HG03175 (cell line): ENCODE data around the gene FOXG1.
A peak's percentile ranks its signal among the peaks of the same experiment; 100 is the strongest.

ENCODE experiments used
- ATAC-seq: cut with Tn5 transposase; IDR thresholded peaks from one replicate; pipeline ENCODE4 v1.9.1; 2021; ENCODE audit warnings: mild to moderate bottlenecking, moderate library complexity; ENCODE audit not compliant: unreplicated experiment

Gene FOXG1

GRCh38 chr14:28766469-28766955, at the start of gene FOXG1:
Gene FOXG1 (plus strand): TSS chr14:28766787. CDS start chr14:28767280, 493 bp downstream.
- no peak for ATAC-seq

- ATAC-seq, result no peak
Observed at GRCh38 chr14:28719130-28719529, 47.5 kb upstream of the FOXG1 start.

GRCh38 chr14:28731358-28731757, 35.2 kb upstream of the FOXG1 start:
- no peak for ATAC-seq

- no peak for ATAC-seq
Observed at GRCh38 chr14:28742171-28742846, 24.3 kb upstream of the FOXG1 start.

GRCh38 chr14:28744126-28744525, 22.5 kb upstream of the FOXG1 start:
- ATAC-seq, result no peak

- no peak for ATAC-seq
Observed at GRCh38 chr14:28745176-28745575, 21.4 kb upstream of the FOXG1 start.

GRCh38 chr14:28746247-28746646, 20.3 kb upstream of the FOXG1 start:
- no peak for ATAC-seq

GRCh38 chr14:28751467-28752058, 15.0 kb upstream of the FOXG1 start:
- ATAC-seq, result peak; percentile 71

GRCh38 chr14:28754209-28754985, 12.2 kb upstream of the FOXG1 start:
- no peak for ATAC-seq

GRCh38 chr14:28755198-28755815, 11.3 kb upstream of the FOXG1 start:
- no peak for ATAC-seq

GRCh38 chr14:28755884-28756268, 10.7 kb upstream of the FOXG1 start:
- ATAC-seq, result no peak

GRCh38 chr14:28756269-28756883, 10.2 kb upstream of the FOXG1 start:
- ATAC-seq, result no peak

GRCh38 chr14:28756884-28757570, 9.6 kb upstream of the FOXG1 start:
- ATAC-seq, result no peak

- ATAC-seq, result no peak
Observed at GRCh38 chr14:28757786-28758185, 8.8 kb upstream of the FOXG1 start.

- no peak for ATAC-seq
Observed at GRCh38 chr14:28758253-28758884, 8.2 kb upstream of the FOXG1 start.

GRCh38 chr14:28758885-28759652, 7.5 kb upstream of the FOXG1 start:
- no peak for ATAC-seq

- no peak for ATAC-seq
Observed at GRCh38 chr14:28759653-28760313, 6.8 kb upstream of the FOXG1 start.

GRCh38 chr14:28760431-28760996, 6.1 kb upstream of the FOXG1 start:
- ATAC-seq, result no peak
